OCI-LY7 (cell line): Measurements from ENCODE around the gene PLCG1.

Experiments used
- EZH2phosphoT487 ChIP-seq: fragments of 200-600 bp; sonication (generic); IDR thresholded peaks from 2 replicates; pipeline ENCODE4 v1.6.1; 2018; ENCODE audit warnings: low read depth, borderline replicate concordance, mild to moderate bottlenecking, mixed run types, antibody characterized with exemption, low read length, moderate library complexity, mixed read lengths
- TF ChIP-seq, protein P1 (sequence below): fragments of 200-600 bp; sonication (generic); conservative IDR thresholded peaks from 2 replicates; pipeline ENCODE4 v1.5.1; 2014; ENCODE audit warnings: mild to moderate bottlenecking, antibody characterized with exemption, low read length, moderate library complexity, mixed read lengths

DNA sequence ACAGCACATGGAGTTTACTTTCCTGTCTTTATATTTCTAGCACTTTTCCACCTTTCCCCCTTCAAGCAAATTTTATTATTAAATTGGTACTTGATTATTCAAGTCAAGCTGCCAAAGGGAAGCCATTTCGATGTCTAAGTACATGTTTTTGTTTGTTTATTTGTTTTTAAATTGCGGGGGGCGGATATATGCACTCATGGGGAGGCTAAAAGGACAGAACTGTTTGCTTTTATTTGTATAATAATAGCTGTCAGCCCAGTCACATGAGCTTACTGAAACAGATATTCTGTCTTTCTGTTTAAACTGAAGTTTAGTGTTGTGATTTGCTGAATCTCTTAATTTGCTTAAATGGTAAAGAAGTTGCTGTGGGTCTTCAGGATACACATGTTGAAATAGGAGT is 49.6 kb upstream of the PLCG1 start:
- TF ChIP-seq, protein P1, sequence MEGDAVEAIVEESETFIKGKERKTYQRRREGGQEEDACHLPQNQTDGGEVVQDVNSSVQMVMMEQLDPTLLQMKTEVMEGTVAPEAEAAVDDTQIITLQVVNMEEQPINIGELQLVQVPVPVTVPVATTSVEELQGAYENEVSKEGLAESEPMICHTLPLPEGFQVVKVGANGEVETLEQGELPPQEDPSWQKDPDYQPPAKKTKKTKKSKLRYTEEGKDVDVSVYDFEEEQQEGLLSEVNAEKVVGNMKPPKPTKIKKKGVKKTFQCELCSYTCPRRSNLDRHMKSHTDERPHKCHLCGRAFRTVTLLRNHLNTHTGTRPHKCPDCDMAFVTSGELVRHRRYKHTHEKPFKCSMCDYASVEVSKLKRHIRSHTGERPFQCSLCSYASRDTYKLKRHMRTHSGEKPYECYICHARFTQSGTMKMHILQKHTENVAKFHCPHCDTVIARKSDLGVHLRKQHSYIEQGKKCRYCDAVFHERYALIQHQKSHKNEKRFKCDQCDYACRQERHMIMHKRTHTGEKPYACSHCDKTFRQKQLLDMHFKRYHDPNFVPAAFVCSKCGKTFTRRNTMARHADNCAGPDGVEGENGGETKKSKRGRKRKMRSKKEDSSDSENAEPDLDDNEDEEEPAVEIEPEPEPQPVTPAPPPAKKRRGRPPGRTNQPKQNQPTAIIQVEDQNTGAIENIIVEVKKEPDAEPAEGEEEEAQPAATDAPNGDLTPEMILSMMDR, result no peak
- TF ChIP-seq EZH2phosphoT487, result no peak
